GM18517 (cell line): ENCODE results near the gene OR2D3.
"Not testable (repeated sequence)": the region's sequence is repeated elsewhere in the genome, so short reads cannot be mapped to it uniquely, and the experiment has no call there.

ENCODE experiments used
- ATAC-seq: cut with Tn5 transposase; IDR thresholded peaks from one replicate; pipeline ENCODE4 v1.9.1; 2021; ENCODE audit warnings: mild to moderate bottlenecking, moderate library complexity; ENCODE audit not compliant: unreplicated experiment

OR2D3 gene

GRCh38 chr11:6920702-6921101 is at the start of gene OR2D3:
Gene OR2D3, plus strand, starts transcription at chr11:6921002. Its CDS starts 0 bp downstream, at chr11:6921002.
- no peak for ATAC-seq

- no peak for ATAC-seq
Measured at GRCh38 chr11:6871278-6871677, 49.5 kb upstream of the OR2D3 start.

- ATAC-seq: no peak
Measured at GRCh38 chr11:6875761-6876160, 45.0 kb upstream of the OR2D3 start.

GRCh38 chr11:6876325-6876724 is 44.5 kb upstream of the OR2D3 start, which contains the start of gene OR10A4:
Gene OR10A4, plus strand, starts transcription at chr11:6876625. Its CDS starts 23 bp downstream, at chr11:6876648.
- no peak for ATAC-seq

GRCh38 chr11:6876914-6877313 is 43.9 kb upstream of the OR2D3 start:
- no peak for ATAC-seq

GRCh38 chr11:6882751-6883150 is 38.1 kb upstream of the OR2D3 start:
- ATAC-seq: no peak

- not testable (repeated sequence) for ATAC-seq
Measured at GRCh38 chr11:6887711-6888110, 33.1 kb upstream of the OR2D3 start.

GRCh38 chr11:6888830-6889229 is 32.0 kb upstream of the OR2D3 start:
- no peak for ATAC-seq

- no peak for ATAC-seq
Measured at GRCh38 chr11:6889835-6890234, 31.0 kb upstream of the OR2D3 start.

- no peak for ATAC-seq
Measured at GRCh38 chr11:6892400-6892799, 28.4 kb upstream of the OR2D3 start, which contains the start of gene OR2D2. Gene OR2D2, minus strand, starts transcription at chr11:6892500. Its CDS starts 0 bp downstream, at chr11:6892500.

- no peak for ATAC-seq
Measured at GRCh38 chr11:6894097-6894496, 26.7 kb upstream of the OR2D3 start.

GRCh38 chr11:6895010-6895409 is 25.8 kb upstream of the OR2D3 start:
- peak; percentile 90 for ATAC-seq

GRCh38 chr11:6898911-6899310 is 21.9 kb upstream of the OR2D3 start:
- ATAC-seq: no peak

GRCh38 chr11:6900327-6900999 is 20.3 kb upstream of the OR2D3 start:
- ATAC-seq: no peak

GRCh38 chr11:6904804-6905203 is 16.0 kb upstream of the OR2D3 start:
- not testable (repeated sequence) for ATAC-seq

GRCh38 chr11:6911378-6911777 is 9.4 kb upstream of the OR2D3 start:
- no peak for ATAC-seq

- ATAC-seq: no peak
Measured at GRCh38 chr11:6911948-6912347, 8.9 kb upstream of the OR2D3 start.

GRCh38 chr11:6919698-6920097 is 1.1 kb upstream of the OR2D3 start:
- ATAC-seq: no peak

- no peak for ATAC-seq
Measured at GRCh38 chr11:6925007-6925577, 4.3 kb downstream of the OR2D3 start.

GRCh38 chr11:6925636-6926207 is 4.9 kb downstream of the OR2D3 start:
- ATAC-seq: peak; percentile 14

- ATAC-seq: peak; percentile 56
Measured at GRCh38 chr11:6926208-6927029, 5.6 kb downstream of the OR2D3 start, which contains the start of gene ZNF215. Gene ZNF215, plus strand, starts transcription at chr11:6926426. Its CDS starts 5,847 bp downstream, at chr11:6932273.
